GM18526 (cell line): ENCODE measurements around the gene KRTAP4-7.
"Not testable (repeated sequence)": the region's sequence is repeated elsewhere in the genome, so short reads cannot be mapped to it uniquely, and the experiment has no call there.

Source experiments
- POLR2A ChIP-seq: IDR thresholded peaks from 3 replicates; pipeline ENCODE4 v1.6.1; 2011; ENCODE audit not compliant: insufficient read length; ENCODE audit errors: extremely low read depth

KRTAP4-7 gene

GRCh38 chr17:41084100-41084856, at the start of gene KRTAP4-7:
Gene KRTAP4-7 (plus strand): TSS chr17:41084150. CDS start chr17:41084207, 57 bp downstream.
- not testable (repeated sequence) for TF ChIP-seq POLR2A

GRCh38 chr17:41034346-41034935, 49.5 kb upstream of the KRTAP4-7 start, which contains the start of gene KRTAP1-3:
Gene KRTAP1-3 (minus strand): TSS chr17:41034874. CDS start chr17:41034821, 53 bp downstream.
- TF ChIP-seq POLR2A = not testable (repeated sequence)

DNA sequence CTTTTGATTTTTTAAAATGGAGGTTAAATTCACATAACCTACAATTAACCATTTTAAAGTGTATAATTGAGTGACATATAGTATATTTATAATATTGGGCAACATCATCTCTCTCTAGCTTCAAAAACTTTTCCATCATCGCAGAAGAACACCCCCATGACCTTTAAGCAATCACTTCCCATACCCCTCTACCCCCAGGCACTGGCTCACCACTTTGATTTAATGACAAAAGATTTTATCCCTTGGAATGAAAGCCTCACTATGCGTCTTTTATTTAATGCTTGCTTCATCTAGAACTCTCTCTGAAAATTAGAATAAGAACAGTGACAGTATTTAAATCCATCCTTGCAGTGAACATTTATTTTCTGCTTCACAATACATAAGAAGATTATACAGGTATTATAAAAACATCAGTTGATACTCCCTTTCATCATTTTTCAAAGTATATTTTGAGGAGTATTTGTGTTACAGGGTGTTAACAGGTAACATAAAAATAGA, 46.0 kb upstream of the KRTAP4-7 start:
- TF ChIP-seq POLR2A = no peak

DNA sequence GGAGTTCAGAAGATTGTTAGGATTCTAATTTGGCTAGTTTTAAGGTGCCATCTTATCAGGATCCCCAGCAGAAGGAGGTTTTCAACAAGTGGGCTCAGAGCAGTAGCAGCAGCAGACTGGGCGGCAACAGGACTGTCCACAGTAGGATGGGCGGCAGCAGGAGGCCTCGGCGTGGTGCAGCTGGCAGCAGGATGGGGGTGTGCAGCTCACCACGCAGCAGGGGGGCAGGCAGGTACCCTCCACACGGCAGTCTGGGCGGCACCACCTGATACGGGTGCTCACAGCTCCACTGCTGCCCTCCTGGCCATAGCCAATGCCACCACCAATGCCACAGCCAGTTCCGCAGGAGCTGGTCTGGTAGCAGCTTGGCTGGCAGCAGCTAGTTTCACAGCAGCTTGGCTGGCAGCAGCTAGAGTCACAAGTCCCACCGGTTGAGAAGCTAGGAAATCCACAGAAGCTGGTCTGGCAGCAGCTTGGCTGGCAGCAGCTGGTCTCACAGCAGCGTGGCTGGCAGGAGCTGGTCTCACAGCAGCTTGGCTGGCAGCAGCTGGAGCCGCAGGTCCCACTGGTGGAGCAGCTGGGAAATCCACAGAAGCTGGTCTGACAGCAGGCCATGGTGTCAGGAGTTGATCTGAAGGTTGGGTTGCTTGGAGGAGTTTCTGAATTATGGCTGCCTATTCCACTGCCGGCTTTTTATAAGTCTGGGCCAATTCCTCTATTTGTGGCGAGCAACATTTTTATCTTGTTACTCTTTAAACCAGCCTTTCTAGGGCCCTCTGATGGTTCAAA, 43.0 kb upstream of the KRTAP4-7 start, which contains the start of gene KRTAP1-1:
Gene KRTAP1-1 (minus strand): TSS at position 668 of the 789 bp plus-strand sequence. CDS start 53 bp downstream, at position 615.
- not testable (repeated sequence) for TF ChIP-seq POLR2A

DNA sequence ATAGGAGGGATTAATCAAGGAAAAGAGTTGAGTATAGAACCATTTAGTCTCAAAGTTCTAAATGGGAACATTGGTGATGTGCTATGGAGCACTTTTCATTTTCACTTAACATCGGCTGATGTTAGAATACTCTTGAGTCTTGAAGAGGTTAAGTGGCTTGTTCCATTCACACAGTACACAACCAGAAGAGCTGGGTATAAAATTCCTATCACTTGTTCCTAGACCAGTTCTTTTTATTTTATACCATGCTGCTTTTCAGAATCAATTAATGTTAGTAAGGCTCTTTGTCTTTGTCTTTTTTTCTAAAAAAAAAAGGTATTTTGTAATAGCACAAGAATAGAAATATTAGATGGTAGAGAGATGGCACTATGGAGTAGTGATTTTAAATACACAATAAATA, 41.0 kb upstream of the KRTAP4-7 start:
- TF ChIP-seq POLR2A = no peak

DNA sequence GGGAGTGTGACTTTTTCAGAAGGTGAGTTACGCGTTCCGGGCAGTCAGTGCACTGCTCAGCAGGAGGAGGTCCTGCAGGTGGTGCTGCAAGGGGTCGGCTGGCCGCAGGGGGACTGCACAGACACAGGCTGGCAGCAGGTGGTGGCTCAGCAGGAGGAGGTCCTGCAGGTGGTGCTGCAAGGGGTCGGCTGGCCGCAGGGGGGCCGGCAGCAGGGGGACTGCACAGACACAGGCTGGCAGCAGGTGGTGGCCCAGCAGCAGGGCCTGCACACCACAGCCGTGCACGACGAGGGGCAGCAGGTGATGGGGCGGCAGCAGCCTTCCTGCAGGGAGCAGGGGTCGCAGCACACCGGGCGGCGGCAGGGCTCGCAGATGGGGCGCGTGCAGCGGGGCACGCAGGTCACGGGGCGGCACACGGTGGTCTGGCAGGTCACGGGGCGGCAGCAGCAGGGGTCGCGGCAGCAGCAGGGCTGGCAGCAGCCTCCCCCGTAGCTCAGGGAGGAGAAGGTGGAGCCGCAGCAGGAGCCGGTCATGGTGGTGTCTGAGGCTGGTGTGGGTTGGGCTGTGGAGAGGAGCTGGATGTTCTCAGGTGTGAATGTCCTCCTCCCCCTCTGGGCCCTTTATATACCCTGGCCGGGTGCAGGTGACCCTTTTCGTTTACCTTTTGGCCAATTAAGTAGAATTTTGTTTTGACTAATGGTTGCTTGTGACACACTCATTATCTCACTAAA, 37.0 kb upstream of the KRTAP4-7 start, which contains the start of gene KRTAP2-1:
Gene KRTAP2-1 (minus strand): TSS at position 582 of the 731 bp plus-strand sequence. CDS start 49 bp downstream, at position 533.
- TF ChIP-seq POLR2A = not testable (repeated sequence)

GRCh38 chr17:41048441-41048840, 35.5 kb upstream of the KRTAP4-7 start:
- no peak for TF ChIP-seq POLR2A

GRCh38 chr17:41049110-41049509, 34.8 kb upstream of the KRTAP4-7 start:
- TF ChIP-seq POLR2A = no peak

GRCh38 chr17:41052566-41052965, 31.4 kb upstream of the KRTAP4-7 start:
- no peak for TF ChIP-seq POLR2A

DNA sequence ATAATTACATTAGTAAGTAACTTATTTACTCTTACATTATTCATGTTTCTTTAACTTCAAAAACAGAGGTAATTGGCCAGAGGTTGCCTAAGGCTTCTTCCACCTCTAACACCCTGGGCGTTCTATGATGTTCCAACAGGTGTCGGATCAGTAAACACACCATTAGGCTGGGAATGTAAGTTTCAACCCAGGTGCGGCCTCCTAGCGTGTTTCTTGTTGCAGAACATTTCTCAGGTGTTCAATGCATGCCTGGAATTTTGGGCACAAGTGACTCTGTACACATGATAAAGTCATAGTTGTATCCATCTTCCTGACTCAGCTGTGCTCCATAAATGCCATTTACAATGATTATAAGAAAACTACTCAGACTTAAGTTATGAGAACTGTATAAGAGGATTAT, 29.9 kb upstream of the KRTAP4-7 start:
- no peak for TF ChIP-seq POLR2A

- TF ChIP-seq POLR2A = not testable (repeated sequence)
Measured at GRCh38 chr17:41055130-41055529, 28.8 kb upstream of the KRTAP4-7 start, which contains the start of gene KRTAP2-2. Gene KRTAP2-2 (minus strand): TSS chr17:41055230. CDS start chr17:41055211, 19 bp downstream.

DNA sequence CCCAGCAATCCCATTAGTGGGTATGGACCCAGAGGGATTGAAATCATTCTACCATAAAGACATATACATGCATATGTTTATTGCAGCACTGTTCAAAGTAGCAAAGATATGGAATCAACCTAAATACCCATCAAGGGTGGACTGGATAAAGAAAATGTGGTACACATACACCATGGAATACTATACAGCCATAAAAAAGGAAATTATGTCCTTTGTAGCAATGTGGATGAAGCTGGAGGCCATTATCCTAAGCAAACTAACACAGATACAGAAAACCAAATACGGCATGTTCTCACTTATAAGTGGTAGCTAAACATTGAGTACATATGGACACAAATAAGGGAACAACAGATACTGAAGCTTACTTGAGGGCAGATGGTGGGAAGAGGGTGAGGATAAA, 26.4 kb upstream of the KRTAP4-7 start:
- no peak for TF ChIP-seq POLR2A

GRCh38 chr17:41058741-41059140, 25.2 kb upstream of the KRTAP4-7 start:
- TF ChIP-seq POLR2A = no peak

DNA sequence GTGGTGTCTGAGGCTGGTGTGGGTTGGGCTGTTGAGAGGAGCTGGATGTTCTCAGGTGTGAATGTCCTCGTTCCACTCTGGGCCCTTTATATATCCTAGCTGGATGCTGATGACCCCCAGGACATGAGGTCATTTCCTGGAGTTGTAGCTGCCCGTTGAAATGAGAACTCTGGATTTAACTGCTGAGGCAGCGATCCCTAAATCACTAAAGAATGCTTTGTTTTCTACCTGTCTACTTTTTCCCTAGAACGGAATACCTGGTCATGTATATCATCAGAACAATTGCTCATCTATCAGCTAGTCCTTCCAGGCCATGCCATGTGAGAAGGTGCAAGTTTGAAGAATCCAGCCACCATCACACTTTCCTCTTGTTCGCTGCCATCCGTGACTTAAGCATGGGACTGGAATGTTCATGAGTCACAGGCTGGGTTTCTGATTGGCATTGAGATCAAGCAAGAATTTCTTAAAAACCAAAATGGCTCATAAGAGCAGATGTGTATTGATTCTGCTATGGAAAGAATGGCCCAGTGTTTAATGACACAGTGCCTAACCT, 23.8 kb upstream of the KRTAP4-7 start, which contains the start of gene KRTAP2-3:
Gene KRTAP2-3 (minus strand): TSS at position 63 of the 553 bp plus-strand sequence. CDS start 64 bp downstream, outside the sequence.
- TF ChIP-seq POLR2A = no peak

GRCh38 chr17:41061964-41062363, 22.0 kb upstream of the KRTAP4-7 start:
- TF ChIP-seq POLR2A = no peak
